HL-60 (cell line): Measurements from ENCODE around the gene SH3BP2.

ENCODE experiments used
- DNase-seq, 2 experiments: peaks; one replicate each; pipeline ENCODE4 v3.0.0-alpha.2; 2010 to 2020; ENCODE audit warnings: low read depth in 1 of 2, low spot score in 1 of 2
- H3K27ac ChIP-seq: fragments of 250-450 bp; sonication (Bioruptor Pico); replicated peaks from 2 replicates; pipeline ENCODE4 v1.5.1; 2020; ENCODE audit warnings: mild to moderate bottlenecking, moderate library complexity
- H3K27me3 ChIP-seq: fragments of 250-450 bp; sonication (Bioruptor Pico); 2 replicates; pipeline ENCODE4 v1.5.1; 2021; ENCODE audit warnings: mild to moderate bottlenecking, moderate library complexity; ENCODE audit not compliant: insufficient read depth, poor library complexity, severe bottlenecking
- H3K4me3 ChIP-seq: replicated peaks from 2 replicates; pipeline ENCODE4 v1.5.1; 2011; ENCODE audit warnings: mild to moderate bottlenecking, control low read depth, low read length; ENCODE audit not compliant: insufficient read depth
- CTCF ChIP-seq: IDR thresholded peaks from one replicate; pipeline ENCODE4 v1.5.1; 2011; ENCODE audit warnings: low read length, control low read depth, inconsistent platforms; ENCODE audit not compliant: insufficient read depth
- GABPA ChIP-seq: IDR thresholded peaks from 2 replicates; pipeline ENCODE4 v1.6.1; 2012; ENCODE audit warnings: low read depth
- POLR2AphosphoS5 ChIP-seq: IDR thresholded peaks from 2 replicates; pipeline ENCODE4 v1.6.1; 2012; ENCODE audit warnings: low read depth
- REST ChIP-seq: IDR thresholded peaks from 2 replicates; pipeline ENCODE4 v1.6.1; 2012; ENCODE audit warnings: low read depth; ENCODE audit not compliant: insufficient replicate concordance
- SPI1 ChIP-seq: IDR thresholded peaks from 2 replicates; pipeline ENCODE4 v1.6.1; 2012; ENCODE audit warnings: low read depth, mild to moderate bottlenecking, borderline replicate concordance

Gene SH3BP2

GRCh38 chr4:2866891-2867290 is 74.0 kb downstream of the SH3BP2 start:
- Histone ChIP-seq H3K27ac (no peak overlapping the region), H3K27me3 (no peaks in the 10 kb centered on the region), H3K4me3 (no peak overlapping the region)
- no peak for DNase-seq
- TF ChIP-seq GABPA (no peak), REST (no peak), CTCF (no peak), SPI1 (no peak), POLR2AphosphoS5 (no peak)

- Histone ChIP-seq H3K4me3 (no peak overlapping the region), H3K27ac (no peak overlapping the region), H3K27me3 (no peaks in the 10 kb centered on the region)
- no peak for DNase-seq
- TF ChIP-seq REST: no peak
- no peak for TF ChIP-seq SPI1
- TF ChIP-seq POLR2AphosphoS5: no peak
- TF ChIP-seq GABPA: no peak
- no peak for TF ChIP-seq CTCF
Observed at GRCh38 chr4:2867758-2868491, 75.0 kb downstream of the SH3BP2 start.

- H3K4me3 ChIP-seq: no peak overlapping the region
Observed at GRCh38 chr4:2868877-2869487, 76.1 kb downstream of the SH3BP2 start.

More at GRCh38 chr4:2868877-2869487, 76.1 kb downstream of the SH3BP2 start:
- DNase-seq: no peak
- no peaks in the 10 kb centered on the region for H3K27me3 ChIP-seq
- H3K27ac ChIP-seq: no peak overlapping the region
- no peak for TF ChIP-seq REST
- TF ChIP-seq CTCF: no peak
- TF ChIP-seq SPI1: no peak
- no peak for TF ChIP-seq POLR2AphosphoS5
- no peak for TF ChIP-seq GABPA
